ENCODE data around the gene MMRN2. TPM values are rescaled to one million over a fixed set of nuclear protein-coding genes. Genes with fewer than 3 reads are reported as not detected.
"Not testable (repeated sequence)": the region's sequence is repeated elsewhere in the genome, so short reads cannot be mapped to it uniquely, and the experiment has no call there.

Gene MMRN2
- total RNA-seq, 2 donors from 2014 or later: 24.6 to 26.1 TPM

DNA sequence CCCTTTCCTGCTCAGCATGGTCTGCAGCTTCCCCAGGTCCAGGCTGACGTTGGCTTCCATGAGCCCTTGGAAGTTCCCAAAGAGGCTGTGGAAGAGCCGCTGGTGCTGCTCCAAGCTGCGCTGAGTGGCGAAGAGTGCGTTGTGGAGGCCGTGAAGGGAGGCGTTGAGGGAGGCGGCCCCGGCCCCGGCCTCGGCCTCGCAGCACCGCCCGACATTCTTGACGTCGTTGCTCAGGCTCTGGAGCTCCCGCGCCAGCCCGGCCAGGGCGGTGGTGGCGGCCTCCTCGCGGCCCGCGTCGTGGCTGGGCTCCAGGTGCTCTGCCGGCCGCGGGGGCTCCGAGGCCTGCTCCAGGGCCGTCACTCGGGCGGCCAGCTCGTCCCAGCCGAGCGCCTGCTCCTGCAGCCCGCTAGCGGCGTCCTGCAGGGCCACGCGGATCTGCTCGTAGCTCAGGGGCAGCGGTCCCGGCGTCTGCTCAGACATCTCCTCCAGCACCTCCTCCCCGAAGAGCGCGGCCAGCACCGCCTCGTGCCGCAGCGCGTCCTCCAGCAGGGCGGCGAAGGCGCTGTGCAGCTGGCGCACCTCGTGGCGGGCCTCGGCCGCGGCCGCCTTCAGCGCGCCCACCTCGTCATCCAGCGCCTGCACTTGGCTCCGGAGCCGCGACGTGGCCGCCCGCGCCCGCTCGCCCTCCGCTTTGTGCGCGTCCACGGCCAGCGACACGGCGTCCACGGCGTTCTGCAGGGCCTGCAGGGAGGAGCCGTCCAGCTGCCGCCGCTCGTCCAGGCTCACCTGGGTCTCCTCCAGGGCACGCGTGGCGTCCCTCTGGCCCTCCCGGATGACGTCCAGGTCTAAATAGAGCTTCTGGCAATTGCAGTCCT is 14.7 kb downstream of the MMRN2 start:
- Histone ChIP-seq H3K4me3 (no peak overlapping the region), H3K27ac (no peak overlapping the region), H3K27me3 (replicated peaks; ENCODE audit: insufficient read depth) (no peaks in the 10 kb centered on the region), H3K9me3 (no peaks in the 10 kb centered on the region), H3K4me1 (replicated peaks) (no peaks in the 10 kb centered on the region), H3K36me3 (no peaks in the 10 kb centered on the region)
- DNase-seq (ENCODE audit: low spot score): no peak
- intact Hi-C loops (cut with DNase I): no loop called here
- TF ChIP-seq POLR2AphosphoS5 (IDR thresholded peaks at IDR 0.05) (no peak), POLR2A (IDR thresholded peaks at IDR 0.05) (no peak), CTCF (IDR thresholded peaks at IDR 0.05) (no peak)
- 60% methylated on average over 82 of the region's 94 CpGs for WGBS

- Histone ChIP-seq H3K36me3 (no peaks in the 10 kb centered on the region), H3K27me3 (replicated peaks; ENCODE audit: insufficient read depth) (no peaks in the 10 kb centered on the region), H3K9me3 (no peaks in the 10 kb centered on the region), H3K4me1 (replicated peaks) (no peaks in the 10 kb centered on the region), H3K27ac (no peak overlapping the region), H3K4me3 (no peak overlapping the region)
- WGBS: 91% methylated on average over 14 of the region's 14 CpGs
- DNase-seq (ENCODE audit: low spot score): no peak
- no peak for TF ChIP-seq POLR2AphosphoS5 (IDR thresholded peaks at IDR 0.05)
- TF ChIP-seq CTCF (IDR thresholded peaks at IDR 0.05): no peak
- TF ChIP-seq POLR2A (IDR thresholded peaks at IDR 0.05): no peak
- intact Hi-C loops (cut with DNase I): no loop called here
Measured at GRCh38 chr10:86941991-86942421, 15.4 kb downstream of the MMRN2 start.

DNA sequence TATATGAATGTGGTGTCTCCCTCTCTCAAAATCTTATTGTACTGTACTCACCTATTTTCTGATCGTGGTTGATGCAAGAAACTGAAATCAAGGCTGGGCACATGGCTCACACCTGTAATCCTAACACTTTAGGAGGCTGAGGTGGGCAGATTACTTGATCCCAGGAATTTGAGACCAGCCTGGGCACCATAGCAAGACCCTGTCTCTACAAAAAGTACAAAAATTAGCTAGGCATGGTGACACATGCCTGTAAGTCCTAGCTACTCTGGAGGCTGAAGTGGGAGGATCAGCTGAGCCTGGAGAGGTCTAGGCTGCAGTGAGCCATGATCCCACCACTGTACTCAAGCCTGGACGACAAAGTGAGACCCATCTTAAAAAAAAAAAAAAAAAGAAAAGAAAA is 16.0 kb downstream of the MMRN2 start:
- no peaks in the 10 kb centered on the region for H3K36me3 ChIP-seq
- 83% methylated on average over 2 of the region's 2 CpGs for WGBS
- H3K27me3 ChIP-seq (replicated peaks; ENCODE audit: insufficient read depth): no peaks in the 10 kb centered on the region
- no peaks in the 10 kb centered on the region for H3K4me1 ChIP-seq (replicated peaks)
- intact Hi-C loops (cut with DNase I): no loop called here
- H3K27ac ChIP-seq: no peak overlapping the region
- no peak for DNase-seq (ENCODE audit: low spot score)
- H3K4me3 ChIP-seq: no peak overlapping the region
- no peak for TF ChIP-seq POLR2AphosphoS5 (IDR thresholded peaks at IDR 0.05)
- no peak for TF ChIP-seq CTCF (IDR thresholded peaks at IDR 0.05)
- TF ChIP-seq POLR2A (IDR thresholded peaks at IDR 0.05): no peak
- no peaks in the 10 kb centered on the region for H3K9me3 ChIP-seq

DNA sequence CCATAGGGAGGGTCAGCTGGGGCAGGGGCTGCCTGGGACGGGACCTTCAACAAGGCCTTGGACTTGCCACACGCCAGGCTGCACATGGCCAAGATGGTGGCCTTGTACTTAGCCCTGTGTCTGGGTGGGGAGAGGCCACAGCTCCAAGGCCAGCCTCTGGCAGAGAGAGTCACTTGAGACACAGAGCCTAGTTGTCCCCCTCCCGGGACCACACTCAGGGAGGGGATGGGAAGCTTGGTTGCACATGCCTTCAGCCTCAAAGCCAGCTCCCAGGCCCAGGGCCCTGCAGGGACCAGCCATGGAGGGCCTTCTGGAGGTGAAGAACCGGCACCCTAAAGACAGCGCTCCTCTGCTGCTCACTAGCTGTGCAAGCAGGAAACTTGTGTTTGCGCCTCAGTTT is 16.7 kb downstream of the MMRN2 start:
- Histone ChIP-seq H3K27me3 (replicated peaks; ENCODE audit: insufficient read depth) (no peaks in the 10 kb centered on the region), H3K27ac (no peak overlapping the region), H3K36me3 (no peaks in the 10 kb centered on the region), H3K4me3 (no peak overlapping the region), H3K9me3 (no peaks in the 10 kb centered on the region), H3K4me1 (replicated peaks) (no peaks in the 10 kb centered on the region)
- intact Hi-C loops (cut with DNase I): no loop called here
- 86% methylated on average over 5 of the region's 6 CpGs for WGBS
- DNase-seq (ENCODE audit: low spot score): no peak
- TF ChIP-seq CTCF (IDR thresholded peaks at IDR 0.05): no peak
- no peak for TF ChIP-seq POLR2A (IDR thresholded peaks at IDR 0.05)
- no peak for TF ChIP-seq POLR2AphosphoS5 (IDR thresholded peaks at IDR 0.05)

GRCh38 chr10:86940076-86940475 is 17.3 kb downstream of the MMRN2 start:
- H3K4me1 ChIP-seq (replicated peaks); H3K27ac ChIP-seq; H3K4me3 ChIP-seq; H3K27me3 ChIP-seq (replicated peaks; ENCODE audit: insufficient read depth); H3K36me3 ChIP-seq; H3K9me3 ChIP-seq; intact Hi-C loops (cut with DNase I); DNase-seq (ENCODE audit: low spot score): not testable (repeated sequence)
- WGBS: 90% methylated on average over 16 of the region's 16 CpGs
